Adipocyte (in vitro differentiated cells): ENCODE measurements around the gene SNAI3.

Experiments used
- DNase-seq: peaks from one replicate; pipeline ENCODE4 v3.0.0-alpha.2; 2015; ENCODE audit warnings: low read depth
- H3K27me3 ChIP-seq: replicated peaks from 2 replicates; pipeline ENCODE4 v1.7.0; 2013; ENCODE audit warnings: mild to moderate bottlenecking, low read length, moderate library complexity; ENCODE audit not compliant: control insufficient read depth, insufficient read depth
- H3K36me3 ChIP-seq: 2 replicates; pipeline ENCODE4 v1.7.0; 2013; ENCODE audit warnings: low read length, mild to moderate bottlenecking, moderate library complexity; ENCODE audit not compliant: control insufficient read depth, insufficient read depth, severe bottlenecking
- H3K4me1 ChIP-seq: 2 replicates; pipeline ENCODE4 v1.7.0; 2013; ENCODE audit warnings: mild to moderate bottlenecking, low read length, moderate library complexity; ENCODE audit not compliant: control insufficient read depth, insufficient read depth
- H3K4me3 ChIP-seq: 2 replicates; pipeline ENCODE4 v1.7.0; 2013; ENCODE audit warnings: mild to moderate bottlenecking, low read length, moderate library complexity
- H3K9ac ChIP-seq: 2 replicates; pipeline ENCODE4 v1.7.0; 2013; ENCODE audit warnings: mild to moderate bottlenecking, low read length, moderate library complexity
- H3K9me3 ChIP-seq: 2 replicates; pipeline ENCODE4 v1.7.0; 2013; ENCODE audit warnings: mild to moderate bottlenecking, low read length, moderate library complexity; ENCODE audit not compliant: control insufficient read depth

SNAI3 gene

DNA sequence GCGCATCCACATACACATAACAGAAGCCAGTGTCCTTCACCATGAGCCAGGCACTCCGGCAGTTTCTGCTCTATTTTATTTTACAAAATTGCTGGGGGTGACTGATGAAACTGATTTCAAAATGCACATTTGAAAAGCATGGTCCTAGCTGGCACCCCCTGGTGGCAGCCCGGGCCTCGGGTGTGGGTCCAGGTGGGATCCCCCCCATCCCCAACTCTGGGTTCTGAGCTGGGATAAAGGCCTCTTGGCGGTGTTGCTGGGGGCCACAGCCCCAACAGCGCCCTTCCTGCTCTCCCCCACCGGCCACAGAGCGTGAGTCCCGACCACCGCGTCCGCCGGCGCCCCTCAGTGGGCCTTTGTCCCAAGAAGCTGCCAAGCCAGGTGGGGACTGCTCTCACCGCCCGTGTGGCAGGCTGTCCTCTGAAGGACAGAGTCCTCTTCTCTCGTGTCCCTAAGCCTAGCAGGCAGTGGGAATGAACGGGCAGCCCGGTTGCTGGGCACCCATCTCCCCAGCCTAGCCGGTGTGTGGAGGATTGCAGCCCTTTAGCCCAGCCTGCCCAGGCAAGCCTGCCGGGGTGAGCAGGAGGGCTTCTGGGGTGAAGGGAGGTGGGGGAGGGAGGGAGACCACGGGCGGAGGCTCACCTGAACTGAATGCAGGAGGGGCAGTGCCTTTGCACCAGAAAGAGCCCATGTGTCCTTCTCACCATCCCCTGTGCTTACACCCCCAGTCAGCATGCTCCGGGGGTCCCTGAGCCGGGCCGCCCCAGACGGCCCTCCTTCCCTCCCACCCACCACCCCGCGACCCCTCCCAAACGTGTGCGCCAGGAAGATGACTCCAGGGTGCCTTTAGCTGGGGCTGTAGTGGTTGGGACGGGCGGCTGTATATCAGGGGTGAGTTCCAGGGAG lies 898 bp downstream of the SNAI3 start:
- Histone ChIP-seq H3K36me3 (no peaks in the 10 kb centered on the region), H3K9ac (peak overlapping the region; percentile 10), H3K4me1 (peaks cover 19% of the 10 kb centered on the region), H3K4me3 (peak overlapping the region; percentile 56), H3K27me3 (peaks cover 12% of the 10 kb centered on the region), H3K9me3 (no peaks in the 10 kb centered on the region)
- peak; percentile 82 for DNase-seq

DNA sequence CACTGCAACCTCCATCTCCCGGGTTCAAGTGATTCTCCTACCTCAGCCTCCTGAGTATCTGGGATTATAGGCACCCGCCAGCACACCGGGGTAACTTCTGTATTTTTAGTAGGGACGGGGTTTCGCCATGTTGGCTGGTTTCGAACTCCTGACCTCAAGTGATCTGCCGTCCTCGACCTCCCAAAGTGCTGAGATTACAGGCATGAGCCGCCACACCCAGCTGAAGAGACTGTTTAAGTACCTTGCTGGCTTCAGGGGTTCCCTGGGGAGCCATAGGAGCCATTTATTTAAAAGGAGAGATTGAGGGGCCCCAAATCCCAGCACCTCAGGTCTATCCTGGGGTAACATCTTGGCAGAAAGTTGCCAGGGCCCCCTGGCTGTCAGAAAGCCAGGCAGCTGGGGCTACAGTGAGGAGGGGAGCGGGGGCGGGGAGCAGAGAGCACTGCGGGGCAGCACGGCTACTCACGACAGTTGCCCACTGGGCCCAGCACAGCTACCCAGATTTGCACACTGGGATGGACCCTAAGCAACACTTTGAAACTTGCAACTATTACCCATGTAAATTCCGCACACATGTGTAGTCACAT lies 1.6 kb downstream of the SNAI3 start:
- no peak for DNase-seq
- Histone ChIP-seq H3K9me3 (no peaks in the 10 kb centered on the region), H3K4me1 (peaks cover 19% of the 10 kb centered on the region), H3K4me3 (no peak overlapping the region), H3K36me3 (no peaks in the 10 kb centered on the region), H3K27me3 (peaks cover 7% of the 10 kb centered on the region), H3K9ac (no peak overlapping the region)

DNA sequence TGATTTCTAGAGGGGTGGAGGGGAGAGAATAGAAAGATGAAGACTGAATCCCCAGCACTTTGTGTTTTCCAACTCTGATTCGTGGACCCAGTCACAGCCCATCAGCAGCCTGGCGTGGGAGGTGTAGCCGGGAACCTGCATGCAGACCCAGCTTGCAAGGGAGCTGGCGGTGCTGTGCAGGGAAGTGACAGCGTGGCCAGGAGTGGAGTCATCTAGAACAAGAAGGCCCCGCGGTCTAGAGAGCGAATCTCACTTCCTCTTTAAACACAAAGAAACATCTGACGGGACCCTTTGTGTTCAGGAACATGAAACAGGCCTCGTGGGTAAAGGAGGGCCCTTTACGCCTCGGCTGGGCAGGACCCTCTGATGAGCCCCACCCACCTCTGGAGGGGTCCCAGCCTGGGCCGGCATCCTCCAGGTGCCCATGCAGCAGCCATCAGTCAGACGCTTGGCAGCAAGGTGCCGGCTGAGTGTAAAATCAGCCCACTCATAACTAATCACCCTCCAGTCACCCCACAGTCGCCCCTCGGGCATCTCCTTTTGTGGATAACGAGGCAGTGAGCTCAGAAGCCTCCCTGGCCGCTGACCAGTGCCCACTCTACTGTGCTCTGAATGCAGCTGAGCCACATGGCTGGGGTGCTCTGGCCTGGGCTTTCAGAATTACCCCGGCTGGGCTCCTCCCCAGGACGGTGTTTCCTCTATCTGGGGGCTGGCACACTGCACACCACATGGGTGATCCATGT lies 4.4 kb downstream of the SNAI3 start:
- no peaks in the 10 kb centered on the region for H3K36me3 ChIP-seq
- no peak overlapping the region for H3K4me3 ChIP-seq
- no peak overlapping the region for H3K9ac ChIP-seq
- DNase-seq: no peak
- H3K9me3 ChIP-seq: no peaks in the 10 kb centered on the region
- peaks cover 13% of the 10 kb centered on the region for H3K27me3 ChIP-seq
- H3K4me1 ChIP-seq: peaks cover 34% of the 10 kb centered on the region

DNA sequence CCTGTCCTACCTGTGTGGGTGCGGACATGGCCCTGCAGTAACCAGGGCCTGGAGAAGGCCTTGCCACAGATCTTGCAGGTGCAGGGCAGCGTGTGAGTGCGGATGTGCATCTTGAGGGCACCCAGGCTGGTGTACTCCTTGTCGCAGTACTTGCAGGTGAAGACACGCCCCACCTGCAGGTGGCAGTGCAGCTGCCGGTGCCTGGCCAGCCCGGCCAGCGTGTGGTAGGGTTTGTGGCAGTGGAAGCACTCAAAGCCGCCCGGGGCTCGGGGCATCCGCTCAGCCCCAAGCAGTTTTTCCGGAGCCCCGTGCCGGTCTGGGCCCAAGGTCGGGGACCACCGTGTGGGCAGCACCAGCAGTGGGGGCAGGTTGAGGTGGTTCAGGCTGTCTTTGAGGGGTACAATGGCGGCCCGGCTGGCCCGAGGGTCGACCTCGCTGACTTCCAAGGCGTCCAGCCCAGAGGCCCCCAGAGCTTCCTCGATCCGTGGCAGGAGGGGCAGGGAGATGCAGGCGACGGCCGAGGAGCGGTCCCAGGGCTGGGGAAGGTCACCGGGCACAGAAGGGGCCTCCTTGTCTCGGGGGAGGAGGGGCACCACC lies 5.1 kb downstream of the SNAI3 start:
- no peak overlapping the region for H3K4me3 ChIP-seq
- no peak overlapping the region for H3K9ac ChIP-seq
- H3K4me1 ChIP-seq: peaks cover 30% of the 10 kb centered on the region
- no peaks in the 10 kb centered on the region for H3K9me3 ChIP-seq
- no peak for DNase-seq
- H3K36me3 ChIP-seq: no peaks in the 10 kb centered on the region
- peaks cover 13% of the 10 kb centered on the region for H3K27me3 ChIP-seq

DNA sequence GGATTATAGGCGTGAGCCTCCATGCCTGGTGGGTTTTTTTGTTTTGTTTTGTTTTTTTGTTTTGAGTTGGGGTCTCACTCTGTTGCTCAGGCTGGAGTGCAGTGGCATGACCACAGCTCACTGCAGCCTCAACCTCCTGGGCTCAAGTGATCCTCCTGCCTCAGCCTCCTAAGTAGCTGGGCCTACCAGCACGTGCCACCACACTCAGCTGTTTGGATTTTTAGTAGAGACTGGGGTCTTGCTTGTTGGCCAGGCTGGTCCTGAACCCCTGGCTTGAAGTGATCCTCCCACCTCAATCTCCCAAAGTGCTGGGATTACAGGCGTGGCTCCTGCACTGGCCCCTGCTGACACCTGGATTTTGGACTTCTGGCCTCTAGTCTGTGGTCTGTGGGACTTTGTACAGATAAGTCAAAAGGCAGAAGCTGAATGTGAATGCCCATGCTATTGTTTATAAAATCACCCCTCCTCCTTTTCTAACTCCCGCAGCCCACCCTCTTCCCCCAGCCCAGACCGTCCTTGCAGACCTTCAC lies 5.7 kb downstream of the SNAI3 start:
- Histone ChIP-seq H3K4me3 (no peak overlapping the region), H3K9ac (no peak overlapping the region), H3K27me3 (peaks cover 13% of the 10 kb centered on the region), H3K9me3 (no peaks in the 10 kb centered on the region), H3K4me1 (peaks cover 30% of the 10 kb centered on the region), H3K36me3 (no peaks in the 10 kb centered on the region)
- no peak for DNase-seq

DNA sequence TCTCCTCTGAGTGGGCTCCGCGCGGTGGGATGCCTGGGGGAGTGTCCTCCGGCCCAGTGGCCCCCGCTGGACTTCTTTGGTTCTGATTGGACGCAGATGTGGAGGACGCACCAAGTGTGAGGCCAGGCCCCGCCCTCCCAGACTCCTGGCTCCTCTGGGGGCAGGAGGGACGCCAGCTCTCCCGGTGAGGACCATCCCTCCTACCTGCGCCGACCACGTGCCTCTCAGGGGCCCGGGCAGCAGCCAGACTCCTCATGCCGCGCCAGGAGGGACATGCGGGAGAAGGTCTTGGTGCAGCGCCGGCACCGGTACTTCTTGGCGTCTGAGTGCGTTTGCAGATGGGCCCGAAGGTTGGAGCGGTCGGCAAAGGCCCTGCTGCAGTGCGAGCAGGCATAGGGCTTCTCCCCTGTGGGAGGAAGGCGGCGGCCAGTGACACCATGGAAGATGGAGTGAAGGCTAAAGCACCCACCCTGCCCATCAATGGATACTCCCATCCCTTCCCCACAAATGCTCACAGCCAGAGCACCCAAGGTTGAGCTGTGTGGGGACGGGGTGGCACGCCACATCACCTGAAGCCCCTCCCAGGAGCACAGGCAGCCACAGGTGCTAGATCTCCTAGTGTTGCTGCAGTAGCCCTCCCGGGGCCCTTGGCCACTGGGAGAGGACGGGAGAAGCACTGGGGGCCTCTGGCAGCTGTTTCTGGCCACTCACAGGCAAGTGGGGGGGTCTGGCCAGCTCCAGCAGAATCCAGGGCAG lies 7.9 kb downstream of the SNAI3 start:
- no peak for DNase-seq
- Histone ChIP-seq H3K9me3 (no peaks in the 10 kb centered on the region), H3K36me3 (peaks cover 4% of the 10 kb centered on the region), H3K4me1 (peaks cover 18% of the 10 kb centered on the region), H3K9ac (no peak overlapping the region), H3K4me3 (no peak overlapping the region), H3K27me3 (peaks cover 5% of the 10 kb centered on the region)

DNA sequence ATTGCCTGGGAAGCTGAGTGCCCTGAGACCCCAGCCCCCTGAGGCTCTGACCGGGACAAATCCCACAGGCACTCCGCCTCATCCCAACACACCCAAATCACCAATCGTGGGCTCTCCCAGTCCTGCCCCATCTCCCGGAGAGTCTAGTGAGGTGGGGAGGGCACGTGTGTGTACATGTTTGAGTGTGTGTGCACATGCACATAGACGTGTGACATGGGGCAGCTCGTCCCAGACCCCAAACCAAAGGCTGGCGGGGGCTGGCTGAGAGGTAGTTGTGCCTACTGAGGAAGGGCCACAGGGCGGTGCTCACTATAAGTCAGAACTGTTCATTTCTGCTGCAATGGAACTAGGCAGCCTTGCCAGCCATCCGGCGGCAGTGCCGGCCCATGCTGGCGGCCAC lies 8.6 kb downstream of the SNAI3 start:
- peaks cover 18% of the 10 kb centered on the region for H3K4me1 ChIP-seq
- no peak overlapping the region for H3K9ac ChIP-seq
- no peak overlapping the region for H3K4me3 ChIP-seq
- H3K9me3 ChIP-seq: no peaks in the 10 kb centered on the region
- peaks cover 5% of the 10 kb centered on the region for H3K27me3 ChIP-seq
- no peak for DNase-seq
- peaks cover 4% of the 10 kb centered on the region for H3K36me3 ChIP-seq

DNA sequence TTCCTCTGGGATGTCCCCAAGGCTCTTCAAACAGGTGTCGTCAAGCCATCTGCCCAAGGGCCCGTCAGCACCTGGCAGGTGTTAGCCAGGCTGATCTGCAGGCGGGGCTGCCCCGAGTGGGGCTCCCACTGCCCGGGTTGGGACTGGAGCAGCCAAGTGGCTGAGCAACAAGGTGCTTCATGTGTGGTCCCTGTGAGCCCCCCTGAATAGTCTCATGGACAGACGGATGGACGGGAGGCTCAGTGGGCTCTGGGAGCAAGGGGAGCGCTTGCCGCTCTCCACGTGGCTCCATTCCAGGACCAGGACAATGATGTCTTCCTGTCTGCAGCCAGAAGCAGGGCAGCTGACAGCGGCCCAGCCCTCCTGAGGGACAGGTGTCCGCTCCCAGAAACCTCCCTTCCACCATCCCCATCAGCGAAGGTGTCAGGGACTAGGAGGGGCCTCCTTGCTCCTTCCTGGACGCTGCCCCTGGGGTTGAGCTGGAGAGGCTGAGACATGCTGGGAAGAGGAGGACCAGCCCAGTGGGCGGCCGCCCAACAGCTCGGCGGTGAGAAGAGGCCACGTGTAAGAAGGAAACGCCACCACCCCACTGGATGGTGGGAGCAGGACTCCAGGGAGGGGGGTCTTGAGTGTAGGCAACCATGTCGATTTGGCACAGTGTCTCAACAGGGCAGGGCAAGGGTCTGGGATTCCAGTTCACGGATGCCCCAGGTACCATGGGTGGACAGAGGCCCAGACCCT lies 9.6 kb downstream of the SNAI3 start:
- Histone ChIP-seq H3K36me3 (peaks cover 4% of the 10 kb centered on the region), H3K9ac (no peak overlapping the region), H3K9me3 (no peaks in the 10 kb centered on the region), H3K4me1 (peaks cover 18% of the 10 kb centered on the region), H3K4me3 (no peak overlapping the region), H3K27me3 (peaks cover 5% of the 10 kb centered on the region)
- DNase-seq: no peak

DNA sequence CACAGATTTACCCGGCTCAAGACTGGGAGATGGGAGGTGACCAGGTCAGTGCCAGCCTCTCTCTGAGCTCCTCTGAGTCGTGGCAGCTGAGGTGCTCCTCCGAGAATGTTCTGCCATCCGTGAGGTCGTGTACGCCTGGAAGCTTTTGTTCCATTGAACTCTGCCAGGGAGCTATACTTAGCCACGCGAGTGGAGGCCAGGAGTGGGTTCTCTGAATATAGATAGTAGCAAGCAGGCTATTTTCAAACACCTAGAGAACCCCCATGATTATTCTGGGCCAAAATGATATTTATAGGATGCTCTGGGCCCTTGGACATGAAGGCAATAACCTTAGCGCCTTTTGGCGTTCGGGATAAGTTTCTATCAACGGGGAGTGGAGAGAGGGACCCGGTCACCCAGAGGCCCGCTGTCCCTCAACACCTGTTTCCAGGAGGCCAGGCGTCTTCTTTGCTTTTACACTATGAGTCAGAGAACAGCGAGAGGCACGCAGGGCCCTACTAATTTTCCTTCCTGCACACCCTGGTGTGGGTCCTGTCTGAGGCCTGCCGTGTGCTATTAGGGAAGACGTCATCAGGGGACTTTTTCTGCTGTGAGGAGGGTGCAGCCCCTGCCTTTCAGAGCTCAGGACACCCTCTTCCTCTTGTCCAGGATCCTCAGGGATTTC lies 12.5 kb downstream of the SNAI3 start:
- no peak for DNase-seq
- Histone ChIP-seq H3K27me3 (peaks cover 5% of the 10 kb centered on the region), H3K9me3 (no peaks in the 10 kb centered on the region), H3K4me1 (peaks cover 24% of the 10 kb centered on the region), H3K9ac (no peak overlapping the region), H3K36me3 (peaks cover 4% of the 10 kb centered on the region), H3K4me3 (no peak overlapping the region)

DNA sequence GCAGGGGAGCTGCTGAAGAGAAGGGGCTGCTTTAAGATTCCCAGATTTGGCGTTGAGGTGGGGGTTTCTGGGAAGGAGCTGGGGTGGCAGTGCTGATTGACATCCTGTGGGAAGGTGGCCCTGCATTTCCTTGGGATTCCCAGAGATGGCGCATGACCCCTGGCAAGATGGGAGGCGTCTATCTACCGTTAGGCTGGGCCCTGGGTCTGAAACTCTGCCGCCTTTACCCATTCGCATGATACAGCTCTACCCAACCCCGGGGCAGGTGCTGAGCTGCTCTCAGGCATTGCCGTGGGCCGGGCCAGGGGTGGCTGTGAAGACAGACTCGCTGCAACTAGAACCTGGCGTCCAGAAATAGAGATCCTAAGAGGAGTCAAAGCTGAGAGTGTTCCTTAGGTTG lies 13.5 kb downstream of the SNAI3 start:
- Histone ChIP-seq H3K4me3 (no peak overlapping the region), H3K27me3 (peaks cover 4% of the 10 kb centered on the region), H3K9ac (no peak overlapping the region), H3K4me1 (peaks cover 14% of the 10 kb centered on the region), H3K36me3 (peaks cover 4% of the 10 kb centered on the region), H3K9me3 (no peaks in the 10 kb centered on the region)
- no peak for DNase-seq
